ENCODE data around the gene EXOC3L4.
"Not testable (repeated sequence)": the region's sequence is repeated elsewhere in the genome, so short reads cannot be mapped to it uniquely, and the experiment has no call there.

The EXOC3L4 gene

DNA sequence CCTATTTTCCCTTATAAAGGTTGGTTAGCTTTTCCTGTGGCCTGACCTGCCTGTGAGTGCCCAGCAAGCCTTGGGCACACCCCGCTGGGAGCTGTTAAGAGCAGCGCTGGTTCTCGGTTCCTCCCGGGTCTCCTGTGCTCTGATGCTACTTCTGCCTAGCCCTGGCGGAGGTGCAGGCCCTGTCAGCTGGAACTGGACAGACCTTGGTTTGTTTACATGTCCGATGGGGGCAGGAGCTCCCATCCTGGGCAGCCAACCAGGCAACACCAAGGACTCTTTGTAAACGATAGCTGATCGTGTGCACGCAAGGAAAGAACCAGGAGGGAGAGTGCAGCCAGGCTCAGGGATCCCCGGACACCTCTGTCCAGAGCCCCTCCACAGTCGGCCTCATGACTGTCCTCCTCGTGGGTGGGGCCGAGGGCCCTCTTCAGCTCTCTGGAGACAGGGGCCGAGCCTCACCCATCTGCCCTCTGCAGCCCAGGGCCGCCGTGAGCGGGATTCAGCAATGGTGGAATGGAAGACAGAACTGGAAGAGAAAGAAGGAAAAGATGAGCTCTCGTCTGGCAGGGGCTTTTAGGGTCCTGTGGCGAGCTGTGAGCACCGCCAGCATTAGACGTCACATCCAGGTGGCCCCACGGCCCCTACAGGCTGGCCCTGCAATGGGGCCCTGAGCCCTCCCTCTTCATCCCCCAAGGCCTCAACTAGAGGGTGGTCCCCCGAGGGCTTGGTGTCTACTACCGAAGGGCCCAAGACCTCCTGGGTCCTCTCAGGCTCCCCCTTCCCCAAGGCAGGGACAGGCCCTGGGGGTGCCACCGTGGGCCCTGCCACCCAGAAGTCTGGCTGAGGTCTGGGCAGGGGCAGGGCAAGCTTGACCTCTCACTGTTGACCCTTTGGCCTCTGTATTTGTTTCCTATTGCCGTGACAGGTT is 41.1 kb downstream of the EXOC3L4 start:
- no peak for DNase-seq

DNA sequence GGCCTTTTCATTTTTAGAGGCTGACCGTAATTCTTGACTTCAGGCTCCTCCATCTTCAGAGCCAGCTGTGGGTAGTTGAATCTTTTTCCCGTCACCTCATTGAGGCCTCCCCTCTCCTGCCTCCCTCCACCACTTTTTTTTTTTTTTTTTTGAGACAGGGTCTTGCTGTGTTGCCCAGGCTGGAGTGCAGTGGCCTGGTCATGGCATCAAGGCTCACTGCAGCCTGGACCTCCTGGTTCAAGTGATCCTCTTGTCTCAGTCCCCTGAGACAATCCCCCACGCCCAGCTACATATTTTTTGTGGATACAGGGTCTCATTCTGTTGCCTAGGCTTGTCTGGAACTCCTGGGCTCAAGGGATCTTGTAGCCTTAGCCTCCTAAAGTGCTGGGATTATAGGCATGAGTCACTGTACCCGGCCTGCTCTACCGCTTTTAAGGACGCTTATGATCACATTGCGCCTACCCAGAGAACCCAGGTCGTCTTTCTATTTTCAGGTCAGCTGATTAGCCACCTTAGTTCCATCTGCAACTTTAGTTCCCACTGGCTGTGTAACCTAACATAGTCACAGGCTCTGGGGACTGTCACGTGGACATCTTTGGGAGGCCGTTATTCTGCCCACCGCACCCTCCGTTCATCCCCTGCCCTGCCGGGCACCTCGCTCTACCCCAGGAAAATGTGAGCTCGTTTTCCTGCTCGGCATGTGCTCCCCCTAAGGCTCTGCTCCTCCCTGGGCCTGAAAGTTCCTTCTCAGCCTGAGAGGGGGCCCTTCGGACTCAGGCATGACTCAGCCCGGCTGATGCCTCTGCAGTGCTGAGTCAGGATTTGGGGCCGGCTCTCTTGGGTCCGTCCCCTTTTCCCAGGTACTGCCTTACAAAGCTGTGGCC is 42.1 kb downstream of the EXOC3L4 start:
- DNase-seq, result peak; percentile 68

DNA sequence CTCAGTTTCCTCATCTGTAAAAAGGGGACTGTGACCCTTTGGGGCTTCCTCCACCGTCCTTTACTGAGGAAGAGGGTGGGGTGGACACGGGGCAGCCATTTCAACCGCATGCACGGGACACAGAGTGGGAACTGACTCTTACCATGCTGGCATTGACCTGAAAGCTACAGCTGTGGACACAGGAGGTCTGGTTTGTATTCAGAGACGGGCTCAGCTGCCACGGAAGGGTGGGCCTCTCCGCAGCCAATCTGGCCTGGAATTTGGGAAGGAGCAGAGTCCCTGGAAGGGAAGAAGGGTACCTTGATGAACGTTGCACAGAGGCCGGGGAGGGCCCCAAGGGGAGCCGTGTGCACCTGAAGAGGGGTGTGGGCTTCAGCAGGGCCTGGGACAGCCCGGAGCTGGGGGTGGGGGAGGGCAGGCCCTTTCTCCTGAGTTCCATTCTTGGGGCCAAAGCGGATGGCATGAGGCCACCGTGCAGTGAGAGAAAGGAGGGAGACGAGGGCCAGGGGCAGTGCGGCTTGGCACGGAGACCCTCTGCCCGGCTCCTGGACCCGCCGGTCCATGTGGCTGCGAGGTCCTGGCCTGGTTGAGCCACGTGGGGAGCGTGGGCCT is 43.3 kb downstream of the EXOC3L4 start:
- DNase-seq, result no peak

DNA sequence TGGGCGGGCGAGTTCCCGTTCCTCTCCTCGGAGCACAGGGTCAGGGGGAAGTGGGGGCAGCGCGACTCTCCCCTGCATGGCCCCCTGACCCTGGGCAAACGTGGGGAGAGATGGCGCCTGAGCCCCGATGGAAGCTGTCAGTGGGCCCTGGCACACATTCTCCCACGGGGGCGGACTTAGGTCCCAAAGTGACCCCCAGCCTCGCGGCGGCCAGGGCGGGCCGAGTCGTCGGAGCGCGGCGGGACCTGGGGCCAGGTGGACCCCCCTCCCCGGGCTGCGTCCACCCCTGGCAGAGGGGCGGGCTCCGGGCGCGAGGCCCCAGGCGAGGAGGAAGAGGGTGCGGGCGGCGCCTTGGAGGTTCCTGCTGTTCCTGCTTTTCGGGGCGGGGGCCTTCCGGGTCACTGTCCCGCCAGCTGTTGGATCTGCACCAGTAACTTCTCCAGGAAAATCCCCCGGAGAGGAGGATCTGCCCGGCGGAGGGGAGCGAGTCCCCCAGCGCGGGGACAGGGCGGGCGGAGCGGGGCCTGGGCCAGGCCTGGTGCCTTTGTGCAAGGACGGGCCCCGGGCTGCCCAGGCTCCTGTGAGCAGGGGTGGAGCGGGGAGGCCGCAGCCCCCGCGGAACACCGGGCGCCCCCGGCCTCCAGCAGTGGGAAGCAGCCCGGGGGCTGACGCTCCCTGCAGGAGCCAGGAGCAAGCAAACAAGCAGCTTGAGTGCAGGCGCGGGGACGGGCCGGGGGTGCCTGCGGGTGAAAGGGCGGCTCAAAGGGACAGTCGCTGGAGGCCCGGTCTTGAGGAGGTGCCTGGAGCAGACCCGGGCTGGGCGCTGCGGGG is 44.0 kb downstream of the EXOC3L4 start:
- no peak for DNase-seq

DNA sequence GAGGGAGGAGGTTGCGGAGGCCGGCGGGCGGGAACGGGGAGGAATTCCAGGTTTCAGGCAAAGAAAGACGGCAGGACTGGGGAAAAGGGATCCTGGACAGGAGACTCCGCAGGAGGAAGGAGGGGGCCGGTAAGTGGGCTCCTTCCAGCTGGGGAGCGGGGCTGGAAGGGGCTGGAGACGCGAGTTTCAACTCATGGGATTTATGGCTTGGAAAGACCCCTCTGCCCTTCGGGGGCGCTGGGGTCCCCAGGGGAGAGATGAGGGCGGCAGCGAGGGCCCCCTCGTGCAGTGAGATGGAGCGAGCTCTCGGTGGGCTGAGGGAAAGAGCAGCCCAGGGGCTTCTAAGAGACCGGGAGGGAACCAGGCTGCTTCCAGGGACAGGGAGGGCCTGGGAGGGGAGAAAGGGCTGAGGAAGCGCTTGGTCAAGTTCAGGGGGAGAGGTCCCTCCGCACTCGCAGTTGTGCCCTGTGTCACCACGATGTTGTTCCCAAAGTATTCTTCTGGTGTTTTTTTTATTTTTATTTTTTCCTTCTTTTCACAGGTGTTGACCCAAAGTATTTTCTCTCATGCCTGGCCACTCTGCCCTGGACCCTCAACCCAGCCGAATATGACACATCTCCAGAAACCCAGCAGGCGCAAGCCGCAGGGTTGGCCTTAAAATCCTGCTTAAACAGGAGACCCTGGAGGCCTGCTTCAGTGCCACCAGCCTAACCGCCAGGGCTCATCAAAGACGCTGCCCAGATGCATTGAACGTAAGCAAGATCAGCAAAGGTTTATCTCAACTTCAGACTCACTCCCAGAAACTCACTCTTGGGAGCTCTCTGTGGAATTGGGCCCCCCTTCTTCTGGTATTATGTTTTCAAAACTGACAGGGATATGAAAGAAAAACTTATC is 44.9 kb downstream of the EXOC3L4 start:
- DNase-seq, result no peak

DNA sequence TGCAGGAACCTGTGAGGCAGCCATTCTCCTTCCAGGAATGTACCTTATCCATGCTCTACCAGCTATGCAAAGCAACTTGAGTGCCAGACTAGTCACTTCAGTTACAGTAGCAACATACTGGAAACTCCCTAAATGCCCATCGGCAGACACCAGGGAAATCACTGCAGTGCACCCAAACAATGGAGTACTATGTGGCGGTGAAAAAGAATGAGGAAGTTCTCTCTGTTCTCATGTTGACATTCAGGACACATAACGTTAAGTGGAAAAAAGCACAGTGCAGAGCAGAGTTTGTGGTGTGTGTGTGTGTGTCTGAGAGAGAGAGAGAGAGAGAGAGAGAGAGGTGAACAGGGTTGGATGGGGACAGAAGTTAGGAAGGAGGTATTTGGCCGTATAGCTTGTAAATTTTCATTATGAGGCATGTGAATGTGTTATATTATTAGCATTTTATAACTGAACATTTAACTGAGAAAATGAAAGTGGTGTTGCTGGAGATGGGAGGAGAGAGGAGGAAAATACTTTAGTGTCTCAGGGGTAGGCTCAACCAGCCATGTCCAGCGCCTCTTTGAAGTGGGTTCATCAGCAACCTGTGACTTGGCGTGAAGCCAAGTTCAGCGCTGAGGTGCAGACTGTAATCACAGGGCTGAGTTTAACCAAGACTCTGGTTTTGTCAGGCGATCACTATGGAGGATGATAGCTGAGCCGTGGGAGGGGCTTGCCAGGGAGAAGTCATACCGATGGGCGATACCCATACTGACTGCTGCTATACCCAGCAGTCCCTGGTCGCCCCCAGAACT is 46.0 kb downstream of the EXOC3L4 start:
- no peak for DNase-seq

DNA sequence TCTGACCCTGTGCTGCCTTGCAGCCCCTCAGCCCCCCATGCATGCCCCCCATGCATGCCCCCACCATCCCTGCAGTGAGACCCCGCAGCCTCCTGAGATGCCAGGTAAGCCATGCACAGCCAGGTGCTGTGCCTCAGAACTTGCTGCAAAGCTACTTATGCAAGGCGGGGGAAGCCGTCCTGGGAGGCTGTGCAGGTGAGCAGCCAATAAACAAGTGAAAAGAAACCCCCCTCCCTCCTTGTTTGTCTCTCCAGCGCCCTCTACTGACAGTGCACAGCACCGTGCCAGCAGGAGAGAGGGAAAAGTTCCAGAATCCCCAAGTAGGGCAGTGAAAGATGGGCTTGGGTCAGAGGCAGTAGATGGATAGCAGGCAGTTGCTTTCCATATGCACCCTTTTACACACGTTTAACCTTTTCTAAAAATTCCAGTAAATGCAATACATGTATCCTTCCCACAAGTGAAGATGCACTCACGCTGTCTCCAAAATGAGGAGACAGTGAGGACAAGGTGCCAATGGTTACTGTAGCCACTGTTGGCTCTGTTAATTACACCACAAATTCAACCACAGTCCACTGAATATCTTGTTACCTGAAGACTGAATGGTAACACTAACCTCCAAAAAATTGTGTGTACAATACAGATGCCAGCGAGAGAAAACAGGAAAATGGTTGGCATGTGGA is 46.7 kb downstream of the EXOC3L4 start:
- peak; percentile 92 for DNase-seq

DNA sequence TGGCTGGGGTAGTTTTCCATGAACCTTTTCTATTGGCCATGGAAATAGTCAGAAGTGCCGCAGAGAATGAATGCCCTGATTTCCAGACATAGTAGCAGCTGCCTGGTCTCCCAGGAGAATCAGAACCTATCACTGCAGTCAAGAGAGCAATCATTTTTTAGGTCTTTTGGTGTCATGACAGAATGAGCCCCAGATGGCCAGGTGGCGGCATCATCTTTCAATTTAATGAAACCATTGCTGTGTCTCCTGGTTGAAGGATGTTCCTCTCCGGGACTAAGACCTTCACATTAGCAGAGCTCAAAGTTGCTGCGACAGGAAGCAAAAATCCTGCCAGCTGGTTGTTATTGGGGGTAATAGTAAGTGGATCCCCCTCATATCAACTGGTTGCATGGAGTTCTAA is 47.5 kb downstream of the EXOC3L4 start:
- no peak for DNase-seq

DNA sequence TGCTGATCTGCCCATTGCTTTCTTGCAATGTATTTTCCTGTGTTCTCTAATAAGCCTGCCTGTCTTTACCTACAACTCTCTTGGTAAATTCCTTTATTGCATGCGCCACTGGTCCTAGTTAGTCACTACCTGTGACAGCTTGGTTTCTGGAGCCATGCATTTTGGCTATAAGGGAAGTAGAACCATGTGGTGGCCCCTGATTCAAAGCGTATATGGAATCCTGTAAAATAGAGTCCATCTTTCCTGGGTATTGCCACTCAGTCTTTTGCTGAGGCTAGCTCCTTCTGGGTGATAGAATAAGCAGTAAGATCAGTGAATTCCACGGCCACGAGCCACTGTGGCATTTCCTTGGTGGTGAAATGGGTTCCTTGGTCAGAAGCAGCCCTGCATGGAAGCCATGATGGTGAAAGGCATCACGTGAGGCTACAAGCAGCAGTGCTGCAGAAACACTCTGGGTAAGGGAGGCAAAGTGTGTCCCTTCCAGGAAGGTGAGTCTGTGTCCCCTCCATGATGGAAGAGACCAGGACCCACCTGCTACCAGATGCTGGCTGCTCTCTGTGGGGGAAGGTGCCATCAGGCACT is 48.3 kb downstream of the EXOC3L4 start:
- no peak for DNase-seq

DNA sequence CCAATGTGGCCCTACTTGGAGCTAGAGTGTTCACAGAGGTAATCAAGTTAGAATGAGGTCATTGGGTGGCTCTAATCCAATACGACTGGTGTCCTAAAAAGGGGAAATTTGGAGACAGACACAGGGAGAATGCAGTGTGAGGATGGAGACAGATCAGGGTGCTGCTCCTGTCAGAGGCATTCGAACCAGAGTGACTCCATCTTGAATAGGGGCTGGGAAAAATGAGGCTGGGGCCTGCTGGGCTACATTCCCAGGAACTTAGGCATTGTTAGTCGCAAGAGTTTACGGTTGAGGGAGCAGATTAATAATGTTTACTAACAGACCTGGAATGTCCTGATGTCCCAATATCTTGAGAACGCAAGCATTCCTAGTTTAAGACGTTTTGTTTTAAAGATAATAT is 49.0 kb downstream of the EXOC3L4 start:
- DNase-seq, result no peak

DNA sequence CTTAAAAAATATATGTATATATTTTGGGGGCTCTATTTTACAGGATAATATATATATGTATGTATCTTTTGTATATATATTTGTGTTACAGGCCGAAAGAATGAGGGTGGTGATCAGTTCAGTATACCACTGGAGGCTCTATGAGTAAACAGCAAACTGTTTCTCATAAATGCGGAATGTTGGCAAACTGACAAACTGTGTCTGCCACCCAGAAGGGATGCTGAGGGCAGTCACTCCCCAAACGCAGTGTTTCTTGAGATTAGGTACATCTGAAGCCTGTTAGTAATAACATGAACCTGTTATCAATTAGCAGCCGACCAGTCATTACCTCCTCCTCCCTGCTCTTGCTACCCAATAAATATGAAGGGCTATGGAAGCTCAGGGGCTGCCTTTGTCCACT is 49.6 kb downstream of the EXOC3L4 start:
- DNase-seq, result no peak

DNA sequence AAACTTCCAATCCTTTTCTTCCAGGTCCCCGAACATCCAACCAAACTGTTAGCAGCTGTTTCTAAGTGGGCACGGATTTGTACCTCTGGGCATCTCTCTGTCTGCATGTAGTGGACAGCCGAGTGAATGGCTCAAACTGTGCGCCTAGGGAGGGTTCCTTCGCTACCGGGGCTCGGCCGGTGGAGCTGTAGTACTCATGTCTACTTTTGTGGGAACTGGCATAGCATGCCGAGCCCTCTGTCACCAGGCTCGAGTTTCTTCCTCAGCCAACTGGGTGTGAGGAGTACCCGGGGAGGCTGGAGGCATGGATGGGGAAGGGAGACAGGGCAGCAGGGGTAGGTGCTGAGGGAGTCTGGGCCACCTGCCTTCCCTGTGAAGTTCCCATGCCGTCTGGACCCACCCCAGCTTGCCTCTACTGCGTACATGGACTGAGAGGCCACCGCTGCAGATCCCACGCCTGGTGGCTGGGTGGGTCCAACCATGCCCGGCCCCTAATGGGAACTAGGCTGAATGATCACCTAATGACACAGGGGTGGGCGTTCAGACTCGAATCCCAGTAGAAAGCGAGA is 51.7 kb downstream of the EXOC3L4 start:
- DNase-seq, result no peak

DNA sequence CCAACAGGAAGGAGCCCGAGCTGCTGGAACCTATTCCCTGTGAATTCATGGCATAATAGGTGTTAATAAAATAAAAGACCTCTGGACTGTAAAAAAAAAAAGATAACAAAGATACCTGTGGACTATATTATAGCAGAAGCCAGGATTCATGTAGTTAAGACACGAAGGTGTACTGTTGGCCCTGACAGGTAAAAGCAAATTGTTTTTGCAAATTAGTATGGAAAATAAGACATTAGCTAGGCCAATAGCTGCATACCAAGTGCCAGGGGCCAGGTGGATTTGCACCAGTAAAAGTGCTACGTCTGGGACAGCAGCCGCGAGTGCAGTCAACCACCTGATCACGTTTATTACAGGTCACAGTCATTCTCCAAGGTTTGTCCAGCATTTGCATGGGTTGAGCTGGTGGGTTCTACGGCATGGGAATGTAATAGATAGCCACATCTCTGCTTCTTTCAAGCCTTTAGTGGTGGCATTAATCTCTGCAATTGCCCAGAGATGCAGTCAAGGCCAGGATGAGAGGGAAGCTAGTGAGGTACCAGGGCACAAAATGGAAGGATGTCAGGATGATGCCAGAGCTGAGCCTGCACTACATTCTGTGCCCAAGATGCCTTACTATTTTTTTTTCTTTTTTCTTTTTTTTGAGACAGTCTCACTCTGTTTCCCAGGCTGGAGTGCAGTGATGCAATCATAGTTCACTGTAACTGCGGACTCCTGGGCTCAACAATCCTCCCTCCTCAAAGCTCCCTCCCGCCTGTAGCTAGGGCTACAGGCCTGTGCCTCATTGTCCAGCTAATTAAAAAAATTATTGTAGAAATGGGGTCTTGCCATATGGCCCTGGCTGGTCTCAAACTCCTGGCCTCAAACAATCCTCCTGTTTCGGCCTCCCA is 55.1 kb downstream of the EXOC3L4 start:
- no peak for DNase-seq

DNA sequence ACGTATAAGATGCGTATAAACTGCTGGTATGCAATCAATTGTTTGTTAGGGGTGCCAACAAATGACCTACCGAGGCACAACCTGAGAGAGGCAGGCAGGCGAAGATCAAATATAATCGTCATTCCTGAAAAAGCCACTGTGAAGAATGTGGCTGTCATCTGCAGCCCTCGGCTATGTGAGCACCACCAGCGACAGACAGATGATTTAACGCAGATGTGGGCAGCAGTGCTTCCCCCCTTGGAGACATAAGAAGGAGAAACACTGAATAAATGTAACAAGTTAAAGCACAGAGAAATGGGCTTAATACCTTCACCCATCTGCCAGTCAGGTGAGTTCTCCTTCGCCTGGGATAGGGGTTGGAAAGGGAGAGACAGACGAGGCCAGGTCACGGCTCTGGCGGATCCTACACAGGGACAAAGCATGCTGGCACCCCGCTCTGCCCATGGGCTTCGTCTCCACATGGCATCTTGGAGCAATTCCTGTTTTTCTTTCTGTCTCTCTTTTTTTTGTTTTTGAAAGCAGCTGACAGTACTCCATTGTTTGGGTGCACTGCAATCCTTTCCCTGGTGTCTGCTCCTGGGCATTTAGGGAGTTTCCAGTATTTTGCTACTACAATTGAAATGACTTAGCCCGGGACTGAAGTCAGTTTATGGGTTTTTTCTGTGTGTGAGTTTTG is 56.9 kb downstream of the EXOC3L4 start:
- no peak for DNase-seq

DNA sequence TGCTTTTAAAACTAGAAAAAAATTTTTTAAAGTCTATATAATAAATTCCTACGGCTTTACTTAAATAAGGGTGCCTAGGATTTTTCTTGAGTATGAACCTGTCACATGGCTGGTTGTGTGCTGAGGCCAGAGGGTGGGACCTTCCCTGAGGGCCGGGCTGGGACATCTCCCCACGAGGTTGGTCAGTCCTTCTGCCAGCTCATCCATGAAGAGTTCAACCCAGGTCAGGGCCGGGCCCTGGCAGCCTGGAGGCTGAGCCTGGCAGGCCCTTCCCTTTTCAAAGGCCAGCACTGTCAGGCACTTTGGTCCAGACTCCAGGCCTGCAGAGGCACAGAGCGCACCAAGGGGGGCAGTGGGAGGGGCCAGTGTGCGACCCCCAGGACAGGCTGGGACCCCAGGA is 60.5 kb downstream of the EXOC3L4 start:
- DNase-seq, result no peak

DNA sequence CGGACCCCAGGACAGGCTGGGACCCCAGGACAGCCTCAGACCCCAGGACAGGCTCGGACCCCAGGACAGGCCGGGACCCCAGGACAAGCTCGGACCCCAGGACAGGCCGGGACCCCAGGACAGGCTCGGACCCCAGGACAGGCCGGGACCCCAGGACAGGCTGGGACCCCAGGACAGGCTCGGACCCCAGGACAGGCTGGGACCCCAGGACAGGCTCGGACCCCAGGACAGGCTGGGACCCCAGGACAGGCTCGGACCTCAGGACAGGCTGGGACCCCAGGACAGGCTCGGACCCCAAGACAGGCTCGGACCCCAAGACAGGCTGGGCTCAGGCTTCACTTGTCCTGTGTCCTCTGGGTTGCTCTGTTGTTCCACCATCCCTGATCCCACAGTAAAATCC is 60.9 kb downstream of the EXOC3L4 start:
- not testable (repeated sequence) for DNase-seq

DNA sequence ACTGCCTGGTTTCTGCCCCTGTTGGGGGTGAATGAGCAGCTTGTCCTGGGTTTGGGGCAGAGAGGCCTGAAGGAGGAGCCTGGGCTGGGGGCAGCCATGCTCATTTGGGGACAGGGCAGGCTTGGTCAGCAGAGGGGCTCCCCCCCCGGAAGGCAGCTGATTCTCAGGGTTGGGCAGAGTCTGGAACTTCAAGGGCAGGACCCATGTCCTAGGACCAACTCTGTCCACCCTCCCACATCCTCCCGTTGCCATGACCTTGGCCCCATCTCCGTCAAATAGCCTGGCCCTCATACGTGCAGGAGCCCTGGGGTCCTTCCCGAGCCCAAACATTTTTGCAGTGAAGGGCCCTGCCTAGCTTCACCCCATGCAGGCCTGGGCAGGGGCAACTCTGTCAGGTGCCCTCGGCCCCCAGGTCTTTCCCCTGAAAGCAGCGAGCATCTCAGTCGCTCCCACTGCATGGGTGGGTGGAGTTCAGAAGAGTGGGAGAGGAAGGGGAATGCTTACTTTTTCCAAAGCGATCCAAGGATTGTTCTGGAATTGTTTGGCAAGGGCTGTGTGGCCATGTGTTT is 61.4 kb downstream of the EXOC3L4 start:
- no peak for DNase-seq

Measured in 8988T (cell line).